A549 (cell line): ENCODE data around the gene PFDN6. TPM values are rescaled to one million over a fixed set of nuclear protein-coding genes. Genes with fewer than 3 reads are reported as not detected.

Experiments
- ATAC-seq, 2 experiments: fragments of 200-7000 bp in 1 of 2; fragments of >200 bp in 1 of 2; cut with Nextera tagmentation in 1 of 2; cut with Tn5 transposase in 1 of 2; 3 replicates each; pipeline versions ENCODE4 v1.8.0 to v1.9.1; 2018 to 2020; ENCODE audit warnings: mild to moderate bottlenecking in 1 of 2, moderate library complexity in 1 of 2
- CTCF ChIA-PET: fragments of 300-600 bp; sonication (Branson Sonifier 250); formaldehyde crosslinking; extraction: SDS; loops from one replicate; lab custom pipeline; 2021; ENCODE audit warnings: antibody characterized with exemption, inconsistent platforms; lab: Yijun Ruan, JAX
- POLR2A ChIA-PET: fragments of 350-600 bp; formaldehyde crosslinking; extraction: SDS; loops from one replicate; lab custom pipeline; 2021; ENCODE audit warnings: antibody characterized with exemption, inconsistent platforms; lab: Yijun Ruan, JAX
- DNase-seq, 2 experiments: peaks; one replicate each; pipeline versions ENCODE4 v3.0.0 to v3.0.0-alpha.2; 2011 to 2016; ENCODE audit warnings: low read depth in 1 of 2, low spot score in 1 of 2
- FAIRE-seq: peaks from 2 replicates; lab custom pipeline; 2011; peaks lifted over from hg19 to GRCh38; lab: Jason Lieb, UNC
- H3K27ac ChIP-seq, 2 experiments: fragments of >200 bp; sonication (Bioruptor Twin); formaldehyde crosslinking; 3 replicates each; pipeline ENCODE4 v1.5.1; 2016 to 2017
- H3K4me1 ChIP-seq: fragments of >200 bp; sonication (Bioruptor Twin); formaldehyde crosslinking; 3 replicates; pipeline ENCODE4 v1.6.1; 2016
- H3K4me2 ChIP-seq: fragments of >200 bp; sonication (Bioruptor Twin); formaldehyde crosslinking; 3 replicates; pipeline ENCODE4 v1.6.1; 2016
- H3K4me3 ChIP-seq: fragments of >200 bp; sonication (Bioruptor Twin); formaldehyde crosslinking; 3 replicates; pipeline ENCODE4 v1.5.1; 2016
- H3K9me3 ChIP-seq: fragments of >200 bp; sonication (Bioruptor Twin); formaldehyde crosslinking; 3 replicates; pipeline ENCODE4 v1.6.1; 2016
- ATOH8 ChIP-seq: fragments of 250-450 bp; sonication (Bioruptor Pico); IDR thresholded peaks from 2 replicates; pipeline ENCODE4 v1.5.0; 2020; ENCODE audit warnings: low read depth, mild to moderate bottlenecking, moderate library complexity
- BCL3 ChIP-seq: fragments of >200 bp; sonication (Bioruptor Twin); formaldehyde crosslinking; IDR thresholded peaks from 3 replicates; pipeline ENCODE4 v1.6.1; 2016
- CBX8 ChIP-seq: fragments of 200-600 bp; sonication (generic); IDR thresholded peaks from 2 replicates; pipeline ENCODE4 v1.6.1; 2016
- CEBPB ChIP-seq, 2 experiments: fragments of >200 bp in 1 of 2; sonication (Bioruptor Twin) in 1 of 2; formaldehyde crosslinking in 1 of 2; IDR thresholded peaks; 2 replicates each; pipeline ENCODE4 v1.6.1; 2012 to 2016
- CHD2 ChIP-seq: fragments of 150-350 bp; IDR thresholded peaks from 2 replicates; pipeline ENCODE4 v1.6.1; 2014; ENCODE audit warnings: low read length; ENCODE audit not compliant: partially characterized antibody
- FOXS1 ChIP-seq: fragments of 250-450 bp; sonication (Bioruptor Pico); IDR thresholded peaks from 2 replicates; pipeline ENCODE4 v1.5.0; 2020; ENCODE audit warnings: mild to moderate bottlenecking, moderate library complexity
- HDAC2 ChIP-seq: fragments of 200-600 bp; sonication (generic); IDR thresholded peaks from 2 replicates; pipeline ENCODE4 v1.6.1; 2016
- HES2 ChIP-seq: fragments of >200 bp; sonication (Bioruptor Twin); formaldehyde crosslinking; IDR thresholded peaks from 2 replicates; pipeline ENCODE4 v1.6.1; 2016
- HMGXB4 ChIP-seq: fragments of 250-450 bp; sonication (Bioruptor Pico); IDR thresholded peaks from 2 replicates; pipeline ENCODE4 v1.5.0; 2021; ENCODE audit warnings: mild to moderate bottlenecking, moderate library complexity, borderline replicate concordance
- JUNB ChIP-seq: fragments of >200 bp; sonication (Bioruptor Twin); formaldehyde crosslinking; IDR thresholded peaks from 2 replicates; pipeline ENCODE4 v1.6.1; 2016
- MAZ ChIP-seq: fragments of 150-350 bp; IDR thresholded peaks from 2 replicates; pipeline ENCODE4 v1.6.1; 2014; ENCODE audit warnings: antibody characterized with exemption, low read depth, low read length, borderline replicate concordance
- PHF8 ChIP-seq: fragments of 200-600 bp; sonication (generic); IDR thresholded peaks from 2 replicates; pipeline ENCODE4 v1.6.1; 2016; ENCODE audit warnings: low read depth, mild to moderate bottlenecking, antibody characterized with exemption, moderate library complexity, borderline replicate concordance
- REST ChIP-seq: fragments of 200-600 bp; sonication (generic); IDR thresholded peaks from 2 replicates; pipeline ENCODE4 v1.6.1; 2016; ENCODE audit warnings: antibody characterized with exemption, mild to moderate bottlenecking, moderate library complexity
- SMC3 ChIP-seq: fragments of >200 bp; sonication (Bioruptor Twin); formaldehyde crosslinking; IDR thresholded peaks from 3 replicates; pipeline ENCODE4 v1.6.1; 2018; ENCODE audit warnings: inconsistent platforms
- ZSCAN20 ChIP-seq: fragments of 250-450 bp; sonication (Bioruptor Pico); IDR thresholded peaks from 2 replicates; pipeline ENCODE4 v1.8.0; 2022; ENCODE audit warnings: mild to moderate bottlenecking, moderate library complexity
- WGBS: methylation state at CpG from one replicate; pipeline ENCODE4 v1.1.6; 2017; ENCODE audit errors: missing lambda C conversion rate; 5-methylcytosine and 5-hydroxymethylcytosine counted together
- polyA plus RNA-seq, 4 experiments: library from polyadenylated mRNA; depleted of rRNA in 3 of 4; stranded (reverse); fragments of >200 nt; fragmentation: RNase III in 1 of 4; extraction: RNeasy Plus Mini Kit Qiagen cat#74134 plus additional on column Dnase treatment in 1 of 4; gene quantifications; 2 replicates in 3 of 4; 3 replicates in 1 of 4; pipeline ENCODE4 v1.2.3, GENCODE V29; 2011 to 2017

PFDN6 gene
- polyA plus RNA-seq, 2 of the 4 experiments (the other 2 are of a cell fraction): 84.6 to 120 TPM

- DNase-seq (no peak), ATAC-seq (no peak), FAIRE-seq (no peak)
- Histone ChIP-seq H3K4me2 (peak overlapping the region; percentile 99; the same call in 1 of the 3 replicates), H3K4me3 (no peak overlapping the region), H3K27ac (peak overlapping the region in 1 of 2 experiments; percentile 91; a peak in 1 of 6 replicates), H3K9me3 (no peaks in the 10 kb centered on the region), H3K4me1 (peaks cover 11% of the 10 kb centered on the region)
- TF ChIP-seq ATOH8 (CRISPR knock-in tag) (no peak), JUNB (no peak)
- CTCF ChIA-PET: interaction anchor here (0.6 to 3.7 kb wide), 3 partner anchors 10 to 241 kb away, joined by 5 to 33 read pairs (median 5); partner anchors contain the start of gene HLA-DOA
- 90% methylated on average over 13 of the region's 13 CpGs for WGBS
- POLR2A ChIA-PET: interaction anchor here (0.9 to 1.5 kb wide), 3 partner anchors 26 to 76 kb away, joined by 3 read pairs; partner anchors contain the start of genes B3GALT4 and RING1
Observed at GRCh38 chr6:33250731-33251130, 38.7 kb upstream of the PFDN6 start.

GRCh38 chr6:33251395-33252012 lies 37.9 kb upstream of the PFDN6 start:
- H3K4me1 ChIP-seq: peaks cover 11% of the 10 kb centered on the region
- no peaks in the 10 kb centered on the region for H3K9me3 ChIP-seq
- H3K27ac ChIP-seq: no peak overlapping the region
- 93% methylated on average over 6 of the region's 6 CpGs for WGBS
- H3K4me3 ChIP-seq: no peak overlapping the region
- ChIA-PET CTCF (interaction anchor here (0.6 to 3.7 kb wide), 3 partner anchors 10 to 26 kb away, joined by 3 to 33 read pairs (median 5); no protein-coding TSS in a partner anchor), POLR2A (no interaction called here)
- TF ChIP-seq REST (no peak), ZSCAN20 (CRISPR knock-in tag) (no peak)
- TF ChIP-seq, all 56 proteins: peak for 0
- ATAC-seq (no peak), DNase-seq (no peak), FAIRE-seq (no peak)
- no peak overlapping the region for H3K4me2 ChIP-seq

- ChIA-PET POLR2A (no interaction called here), CTCF (no interaction called here)
- Histone ChIP-seq H3K4me3 (no peak overlapping the region), H3K9me3 (no peaks in the 10 kb centered on the region), H3K27ac (no peak overlapping the region), H3K4me2 (no peak overlapping the region), H3K4me1 (peaks cover 11% of the 10 kb centered on the region)
- no peak for ATAC-seq
- no peak for TF ChIP-seq CEBPB (IDR thresholded peaks at IDR 0.05)
- no peak for TF ChIP-seq PHF8
- TF ChIP-seq MAZ: no peak
- no peak for TF ChIP-seq ATOH8 (CRISPR knock-in tag)
- no peak for TF ChIP-seq CBX8
- TF ChIP-seq REST: no peak
- no peak for TF ChIP-seq SMC3
- TF ChIP-seq HMGXB4 (CRISPR knock-in tag): no peak
- TF ChIP-seq BCL3: no peak
- TF ChIP-seq HDAC2: no peak
- no peak for TF ChIP-seq CHD2
- no peak for TF ChIP-seq HES2
- no peak for TF ChIP-seq FOXS1 (CRISPR knock-in tag)
- FAIRE-seq: no peak
- DNase-seq: no peak
Observed at GRCh38 chr6:33252759-33253158, 36.6 kb upstream of the PFDN6 start.
